Tibial nerve (tissue), 3 donors: Measurements from ENCODE around the gene MRGPRX2.

ENCODE experiments used
- CTCF ChIP-seq, 5 experiments: fragments of 200-600 bp in 3 of 5; fragments of 450-650 bp in 2 of 5; sonication (generic) in 3 of 5; IDR thresholded peaks; one replicate each; pipeline ENCODE4 v1.5.1; 2016 to 2019; ENCODE audit warnings: antibody characterized with exemption in 5 of 5, mild to moderate bottlenecking in 3 of 5, moderate library complexity in 2 of 5
- POLR2A ChIP-seq, 2 donors: fragments of 450-650 bp; IDR thresholded peaks; one replicate each; pipeline ENCODE4 v1.6.1; 2017; ENCODE audit warnings: antibody characterized with exemption in 2 of 2, mild to moderate bottlenecking in 2 of 2, moderate library complexity in 2 of 2

- TF ChIP-seq CTCF (IDR thresholded peaks at IDR 0.05): no peak
- TF ChIP-seq POLR2A (IDR thresholded peaks at IDR 0.05): no peak
These were observed 28.3 kb upstream of the MRGPRX2 start for GRCh38 chr11:19088791-19089190.
